Ramos (cell line): ENCODE measurements around the gene CPEB3.
"Not testable (repeated sequence)": the region's sequence is repeated elsewhere in the genome, so short reads cannot be mapped to it uniquely, and the experiment has no call there.

Source experiments
- in situ Hi-C: fragments of 300-500 bp; cut with MboI; formaldehyde crosslinking; loops from one replicate; pipeline ENCODE4 v1.14.3; 2022; ENCODE audit warnings: low sequenced_read_pairs; ENCODE audit not compliant: unreplicated experiment

CPEB3 gene

DNA sequence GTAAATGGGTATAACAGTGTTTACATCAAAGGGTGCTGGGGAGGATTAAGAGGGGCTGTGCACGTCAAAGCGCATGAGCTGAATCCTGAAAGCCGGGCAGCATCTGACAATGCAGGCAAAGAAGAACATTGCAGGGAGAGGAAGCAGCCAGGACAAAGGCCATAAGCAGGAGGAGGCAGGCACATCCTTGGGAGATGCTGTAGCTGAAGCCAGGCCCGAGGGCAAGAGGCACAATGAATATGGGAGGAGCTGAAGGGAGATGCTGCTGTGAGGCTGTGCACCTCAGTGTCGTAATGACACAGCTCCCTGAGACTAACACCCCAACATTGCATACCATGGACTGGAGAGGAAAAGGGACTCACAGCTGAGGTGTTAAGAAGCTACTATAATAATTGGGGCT is 238.1 kb downstream of the CPEB3 start:
- in situ Hi-C loops = no loop called here

GRCh38 chr10:92052088-92052487 is 238.8 kb downstream of the CPEB3 start:
- in situ Hi-C loops = no loop called here

- in situ Hi-C loops = no loop called here
These were observed 243.7 kb downstream of the CPEB3 start for GRCh38 chr10:92047215-92047614.

DNA sequence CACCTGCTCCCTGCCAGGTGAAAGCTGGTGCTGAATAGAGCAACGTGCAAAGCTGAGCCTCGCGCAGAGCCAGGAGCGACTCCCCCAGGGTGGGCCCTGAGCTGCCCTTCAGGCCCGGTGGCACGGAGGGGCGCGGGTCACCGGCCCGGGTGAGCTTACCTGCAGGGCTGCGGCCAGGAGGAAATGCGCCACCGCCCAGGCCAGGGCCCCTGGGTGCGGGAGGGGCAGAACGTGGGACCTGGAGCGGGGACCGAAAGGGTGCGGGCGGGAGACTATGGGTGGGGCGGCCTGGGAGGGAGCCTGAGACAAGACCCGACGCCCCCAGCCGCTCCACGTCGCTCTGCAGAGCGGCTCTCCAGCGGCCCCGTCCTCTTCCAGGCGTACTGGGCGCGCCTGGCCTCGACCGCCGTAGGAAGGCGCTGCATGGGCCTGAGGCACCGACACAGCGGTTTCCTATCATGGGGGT is 245.2 kb downstream of the CPEB3 start:
- in situ Hi-C loops = no loop called here

DNA sequence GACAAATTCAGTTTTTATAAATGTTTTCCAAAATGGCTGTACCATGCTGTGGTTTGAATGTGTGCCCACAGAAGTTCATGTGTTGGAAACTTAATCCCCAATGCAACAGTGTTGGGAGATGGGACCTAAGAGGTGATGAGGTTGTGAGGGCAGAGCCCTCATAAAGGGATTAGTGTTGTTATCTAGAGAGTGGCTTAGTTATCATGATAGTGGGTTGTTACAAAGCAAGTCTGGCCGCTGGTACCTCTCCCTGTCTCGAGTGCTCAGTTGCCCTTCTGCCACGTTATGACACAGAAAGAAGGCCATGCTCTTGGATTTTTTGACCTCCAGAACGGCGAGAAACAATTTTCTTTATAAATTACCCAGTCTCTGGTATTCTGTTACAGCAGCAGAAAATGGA is 248.3 kb downstream of the CPEB3 start:
- in situ Hi-C loops = no loop called here

DNA sequence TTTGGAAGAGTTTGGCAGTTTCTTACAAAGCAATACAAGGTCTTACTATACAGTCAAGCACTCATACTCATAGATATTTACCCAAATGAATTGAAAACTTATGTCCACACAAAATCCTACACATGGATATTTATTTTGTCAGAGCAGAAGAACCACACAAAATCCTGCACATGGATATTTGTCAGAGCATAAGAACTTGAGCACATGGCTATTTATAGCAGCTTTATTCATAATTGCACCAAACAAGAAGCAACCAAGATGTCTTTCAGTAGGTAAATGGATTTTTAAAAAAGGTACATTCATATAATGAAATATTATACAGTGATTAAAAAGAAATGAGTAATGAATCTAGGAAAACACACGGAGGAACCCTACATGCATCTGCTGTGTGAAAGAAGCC is 251.9 kb downstream of the CPEB3 start:
- in situ Hi-C loops = no loop called here

DNA sequence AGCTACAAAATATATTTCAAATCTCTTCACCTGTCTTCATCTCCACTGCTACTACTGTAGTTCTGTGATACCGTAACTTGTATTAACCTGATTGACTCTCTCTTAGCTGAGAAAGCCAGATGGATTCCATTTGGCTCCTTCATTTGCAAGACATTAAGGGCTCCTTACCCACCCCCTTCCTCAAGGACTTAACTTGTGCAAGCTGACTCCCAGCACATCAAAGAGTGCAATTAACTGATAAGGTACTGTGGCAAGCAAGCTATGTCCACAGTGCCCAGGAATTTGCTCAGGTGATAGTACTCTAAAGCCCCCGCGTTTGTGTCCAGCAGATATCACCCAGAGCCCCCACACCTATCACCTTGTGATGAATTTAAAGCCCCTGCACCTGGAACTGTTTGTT is 257.8 kb downstream of the CPEB3 start:
- in situ Hi-C loops = not testable (repeated sequence)

- in situ Hi-C loops = no loop called here
These were observed 259.3 kb downstream of the CPEB3 start for GRCh38 chr10:92031580-92031979.

DNA sequence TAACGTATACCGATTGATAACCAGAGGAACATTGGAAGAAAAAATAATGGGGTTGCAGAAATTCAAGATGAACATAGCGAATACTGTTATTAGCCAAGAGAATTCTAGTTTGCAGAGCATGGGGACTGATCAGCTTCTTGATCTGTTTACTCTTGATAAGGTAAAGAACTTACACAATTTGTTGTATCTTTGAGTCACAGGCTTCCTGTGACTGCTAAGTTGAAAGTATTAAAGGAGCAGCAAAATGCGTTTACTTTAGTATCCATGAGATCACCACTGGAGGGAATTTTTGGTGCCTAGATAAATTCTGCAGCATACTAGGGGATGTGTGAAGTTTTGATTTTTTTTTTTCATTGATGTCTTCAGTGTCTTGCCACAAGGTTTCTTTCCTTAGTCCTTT is 263.7 kb downstream of the CPEB3 start:
- in situ Hi-C loops = no loop called here

GRCh38 chr10:92025340-92025739 is 265.5 kb downstream of the CPEB3 start:
- in situ Hi-C loops = not testable (repeated sequence)

DNA sequence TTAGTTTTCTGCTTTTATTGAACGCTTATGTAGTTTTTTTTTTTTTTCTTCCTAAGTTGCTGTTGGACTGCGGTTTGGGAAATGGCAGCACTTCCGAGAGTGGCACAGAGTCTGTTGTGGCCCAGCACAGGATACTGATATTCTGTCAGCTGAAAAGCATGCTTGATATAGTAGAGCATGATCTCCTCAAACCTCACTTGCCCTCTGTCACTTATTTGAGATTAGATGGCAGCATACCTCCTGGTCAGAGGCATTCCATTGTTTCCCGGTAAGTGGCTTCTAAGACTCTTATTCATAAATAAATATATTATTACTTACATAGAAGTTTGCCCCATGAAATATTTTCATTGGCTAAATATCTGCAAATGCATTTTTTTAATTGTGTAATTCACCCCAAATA is 266.2 kb downstream of the CPEB3 start:
- in situ Hi-C loops = no loop called here

GRCh38 chr10:92014620-92015019 is 276.3 kb downstream of the CPEB3 start:
- in situ Hi-C loops = no loop called here

DNA sequence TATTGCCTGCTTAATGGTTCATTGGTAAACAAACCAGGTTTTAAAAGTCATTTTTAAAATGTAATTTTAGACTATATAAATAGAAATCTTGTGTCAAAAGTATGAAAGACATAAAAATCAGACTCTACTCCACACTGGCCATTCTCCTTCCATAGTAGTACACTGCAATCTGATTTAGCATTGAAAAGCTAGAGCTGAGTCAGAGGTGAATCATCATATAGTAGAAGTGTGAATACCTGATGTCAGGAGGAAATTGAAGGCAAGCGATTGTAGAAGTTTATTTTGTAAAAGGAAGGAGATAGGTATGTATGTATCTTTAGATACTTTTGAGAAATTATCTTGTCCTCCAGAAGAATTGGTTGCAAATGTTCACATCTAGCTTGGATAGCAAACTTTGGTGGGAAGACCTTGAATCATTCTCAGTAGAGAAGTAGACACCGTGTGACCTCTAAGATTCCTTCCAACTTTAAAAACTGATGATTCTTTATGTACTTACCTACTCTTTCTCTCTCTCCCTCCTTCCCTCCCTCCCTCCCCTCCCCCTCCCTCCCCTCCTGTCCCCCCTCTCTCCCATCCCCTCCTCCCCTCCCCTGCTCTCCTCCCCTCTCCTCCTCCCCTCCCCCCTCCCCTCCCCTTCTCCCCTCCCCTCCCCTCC is 279.2 kb downstream of the CPEB3 start:
- in situ Hi-C loops = no loop called here

DNA sequence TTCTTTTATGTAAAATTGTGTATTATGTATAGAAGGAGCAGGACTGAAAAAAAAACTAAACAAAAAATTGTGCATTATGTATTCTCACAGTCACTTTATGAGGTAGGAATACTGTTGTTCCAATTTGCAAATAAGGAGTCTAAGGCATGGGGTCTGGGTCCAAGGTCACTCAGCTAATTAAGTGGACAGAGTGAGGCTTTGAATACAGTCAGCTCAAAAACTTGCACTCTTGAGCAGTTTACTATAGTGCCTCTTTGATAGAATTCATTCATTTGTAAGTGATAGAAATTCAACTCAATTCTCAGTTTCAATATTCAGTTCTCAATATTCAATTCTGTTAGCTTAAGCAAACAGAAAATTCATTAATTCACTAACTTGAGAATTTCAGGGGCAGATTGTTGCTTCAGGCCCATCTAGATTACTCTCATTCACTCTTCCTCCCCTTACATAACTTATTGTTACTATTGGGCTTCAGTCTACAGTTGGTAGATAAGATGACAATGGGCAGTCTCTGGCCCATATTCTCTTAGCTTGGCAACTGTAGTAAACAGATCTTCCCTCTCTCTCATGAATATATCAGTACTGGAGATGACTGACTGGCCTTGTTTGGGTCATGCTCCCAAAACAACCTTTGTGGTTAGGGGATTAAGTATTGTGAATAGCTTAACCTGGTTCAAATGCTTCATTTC is 280.7 kb downstream of the CPEB3 start:
- in situ Hi-C loops = no loop called here

DNA sequence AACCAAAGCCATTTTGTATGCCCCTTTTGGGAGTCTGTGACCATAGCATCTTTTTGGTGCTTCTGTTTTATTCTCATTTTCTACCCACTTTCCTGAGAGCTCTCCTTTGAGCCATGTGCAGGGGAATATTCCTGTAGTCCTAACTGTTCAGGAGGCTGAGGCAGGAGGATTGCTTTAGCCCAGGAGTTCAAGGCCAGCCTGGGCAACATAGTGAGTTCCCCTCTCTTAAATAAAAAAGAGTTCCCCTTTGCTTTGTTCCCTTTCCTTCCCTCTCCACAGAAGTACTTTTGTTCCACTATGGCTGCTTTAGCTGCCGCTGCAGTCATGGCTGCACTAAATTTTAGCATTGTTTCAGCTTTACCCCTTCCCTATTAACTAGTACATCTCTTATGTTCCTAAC is 281.4 kb downstream of the CPEB3 start:
- in situ Hi-C loops = no loop called here

- in situ Hi-C loops = no loop called here
These were observed 284.9 kb downstream of the CPEB3 start for GRCh38 chr10:92005978-92006377.

GRCh38 chr10:92003258-92003657 is 287.6 kb downstream of the CPEB3 start:
- in situ Hi-C loops = no loop called here

GRCh38 chr10:92001995-92002394 is 288.9 kb downstream of the CPEB3 start:
- in situ Hi-C loops = no loop called here

GRCh38 chr10:92001581-92001980 is 289.3 kb downstream of the CPEB3 start:
- in situ Hi-C loops = no loop called here
